OCI-LY1 (cell line): Measurements from ENCODE around the gene STAU1.

ENCODE experiments used
- H2AFZ ChIP-seq: fragments of 200-600 bp; sonication (generic), shearing (Covaris generic); 2 replicates; pipeline ENCODE4 v1.6.0; 2014; ENCODE audit warnings: antibody characterized with exemption, mild to moderate bottlenecking, low read length
- H3F3A ChIP-seq: fragments of 200-600 bp; sonication (generic), shearing (Covaris generic); 2 replicates; pipeline ENCODE4 v1.6.0; 2014; ENCODE audit warnings: mild to moderate bottlenecking, antibody characterized with exemption, low read length, moderate library complexity; ENCODE audit not compliant: insufficient read depth
- H3K27ac ChIP-seq: fragments of 200-600 bp; sonication (generic); 2 replicates; pipeline ENCODE4 v1.5.1; 2014; ENCODE audit warnings: low read length, mixed run types, mild to moderate bottlenecking, low read depth; ENCODE audit not compliant: poor library complexity, severe bottlenecking
- H3K27me3 ChIP-seq: fragments of 200-600 bp; sonication (generic); 2 replicates; pipeline ENCODE4 v1.6.0; 2014; ENCODE audit warnings: antibody characterized with exemption, mild to moderate bottlenecking, low read length, moderate library complexity; ENCODE audit not compliant: insufficient read depth
- H3K36me3 ChIP-seq: fragments of 200-600 bp; sonication (generic); 2 replicates; pipeline ENCODE4 v1.6.1; 2014; ENCODE audit warnings: mild to moderate bottlenecking, antibody characterized with exemption, low read length, moderate library complexity, mixed read lengths; ENCODE audit not compliant: insufficient read depth
- H3K4me1 ChIP-seq: fragments of 200-600 bp; sonication (generic); 2 replicates; pipeline ENCODE4 v1.5.1; 2014; ENCODE audit warnings: mild to moderate bottlenecking, low read length, moderate library complexity; ENCODE audit not compliant: insufficient read depth, severe bottlenecking
- H3K4me2 ChIP-seq: fragments of 200-600 bp; sonication (generic), shearing (Covaris generic); 2 replicates; pipeline ENCODE4 v1.6.1; 2014; ENCODE audit warnings: low read length
- H3K4me3 ChIP-seq: fragments of 200-600 bp; sonication (generic); 2 replicates; pipeline ENCODE4 v1.5.1; 2014; ENCODE audit warnings: low read length, low read depth, mild to moderate bottlenecking, mixed read lengths; ENCODE audit not compliant: poor library complexity, severe bottlenecking
- H3K79me2 ChIP-seq: fragments of 200-600 bp; shearing (Covaris generic); 2 replicates; pipeline ENCODE4 v1.6.1; 2016; ENCODE audit warnings: mixed run types, low read length, mixed read lengths; ENCODE audit not compliant: insufficient read depth
- H3K9ac ChIP-seq: fragments of 200-600 bp; sonication (generic), shearing (Covaris generic); 2 replicates; pipeline ENCODE4 v1.6.1; 2014; ENCODE audit warnings: mild to moderate bottlenecking, low read length, mixed read lengths
- H3K9me2 ChIP-seq: fragments of 200-600 bp; sonication (generic), shearing (Covaris generic); 2 replicates; pipeline ENCODE4 v1.6.1; 2014; ENCODE audit warnings: low read depth, mild to moderate bottlenecking, low read length, mixed read lengths
- H3K9me3 ChIP-seq: fragments of 200-600 bp; shearing (Covaris generic); 2 replicates; pipeline ENCODE4 v1.6.1; 2014; ENCODE audit warnings: low read length, mixed read lengths
- H4K20me1 ChIP-seq: fragments of 200-600 bp; sonication (generic), shearing (Covaris generic); 2 replicates; pipeline ENCODE4 v1.6.0; 2016; ENCODE audit warnings: mild to moderate bottlenecking, low read length; ENCODE audit not compliant: insufficient read depth
- CTCF ChIP-seq: fragments of 200-600 bp; sonication (generic), shearing (Covaris generic); IDR thresholded peaks from 2 replicates; pipeline ENCODE4 v1.5.1; 2017; ENCODE audit warnings: mild to moderate bottlenecking, antibody characterized with exemption, low read length, moderate library complexity, mixed read lengths
- EZH2 ChIP-seq: fragments of 200-600 bp; sonication (generic), shearing (Covaris generic); IDR thresholded peaks from 2 replicates; pipeline ENCODE4 v1.8.0; 2017; ENCODE audit warnings: borderline replicate concordance, mixed run types, mild to moderate bottlenecking, antibody characterized with exemption, low read length, moderate library complexity, mixed read lengths

Gene STAU1

GRCh38 chr20:49146442-49147225 is 41.5 kb downstream of the STAU1 start:
- no peak overlapping the region for H3K9ac ChIP-seq
- no peak overlapping the region for H3K4me2 ChIP-seq
- H4K20me1 ChIP-seq: no peaks in the 10 kb centered on the region
- H3K36me3 ChIP-seq: peaks cover 76% of the 10 kb centered on the region
- no peak for TF ChIP-seq CTCF
- no peak for TF ChIP-seq EZH2
- H3K27me3 ChIP-seq: no peaks in the 10 kb centered on the region
- H3K4me3 ChIP-seq: no peak overlapping the region
- no peak overlapping the region for H3K27ac ChIP-seq
- peaks cover 4% of the 10 kb centered on the region; the same call in 1 of the 2 replicates for H3K79me2 ChIP-seq
- H2AFZ ChIP-seq: no peak overlapping the region
- no peaks in the 10 kb centered on the region for H3K4me1 ChIP-seq
- H3K9me3 ChIP-seq: no peaks in the 10 kb centered on the region
- H3K9me2 ChIP-seq: no peaks in the 10 kb centered on the region
- no peaks in the 10 kb centered on the region for H3F3A ChIP-seq

GRCh38 chr20:49140834-49141233 is 47.3 kb downstream of the STAU1 start:
- Histone ChIP-seq H3K36me3 (peaks cover 30% of the 10 kb centered on the region; the same call in 1 of the 2 replicates), H3K4me3 (no peak overlapping the region), H3K79me2 (no peaks in the 10 kb centered on the region), H3K4me2 (no peak overlapping the region), H3K27ac (no peak overlapping the region), H3K4me1 (no peaks in the 10 kb centered on the region), H3F3A (no peaks in the 10 kb centered on the region), H2AFZ (no peak overlapping the region), H3K27me3 (no peaks in the 10 kb centered on the region), H3K9ac (no peak overlapping the region), H3K9me3 (no peaks in the 10 kb centered on the region), H3K9me2 (no peaks in the 10 kb centered on the region), H4K20me1 (no peaks in the 10 kb centered on the region)
- no peak for TF ChIP-seq CTCF
- no peak for TF ChIP-seq EZH2

GRCh38 chr20:49140411-49140810 is 47.7 kb downstream of the STAU1 start:
- Histone ChIP-seq H3K4me1 (no peaks in the 10 kb centered on the region), H4K20me1 (no peaks in the 10 kb centered on the region), H3K36me3 (peaks cover 30% of the 10 kb centered on the region; the same call in 1 of the 2 replicates), H2AFZ (no peak overlapping the region), H3K27ac (no peak overlapping the region), H3K27me3 (no peaks in the 10 kb centered on the region), H3K4me2 (no peak overlapping the region), H3K9me3 (no peaks in the 10 kb centered on the region), H3F3A (no peaks in the 10 kb centered on the region), H3K9ac (no peak overlapping the region), H3K79me2 (no peaks in the 10 kb centered on the region), H3K4me3 (no peak overlapping the region), H3K9me2 (no peaks in the 10 kb centered on the region)
- TF ChIP-seq EZH2 (no peak), CTCF (no peak)
